H1 (cell line): ENCODE measurements around the gene SLC5A7. TPM values are rescaled to one million over a fixed set of nuclear protein-coding genes. Genes with fewer than 3 reads are reported as not detected.

Experiments
- CTCF ChIA-PET: fragments of 300-600 bp; sonication (Branson Sonifier 250); formaldehyde crosslinking; loops from one replicate; lab custom pipeline; 2021; ENCODE audit not compliant: partially characterized antibody; lab: Charles Lee
- POLR2A ChIA-PET: fragments of 300-600 bp; sonication (Branson Sonifier 250); formaldehyde crosslinking; loops from one replicate; lab custom pipeline; 2021; ENCODE audit warnings: inconsistent platforms; ENCODE audit not compliant: partially characterized antibody; lab: Charles Lee
- DNase-seq, 2 experiments: peaks; one replicate each; pipeline versions ENCODE4 v3.0.0 to v3.0.0-alpha.2; 2010 to 2022; ENCODE audit warnings: low spot score in 2 of 2, low read depth in 1 of 2, mixed read lengths in 1 of 2
- FAIRE-seq: peaks from 2 replicates; lab custom pipeline; 2011; peaks lifted over from hg19 to GRCh38; lab: Jason Lieb, UNC
- H2AFZ ChIP-seq: 2 replicates; pipeline ENCODE4 v1.8.1; 2012; ENCODE audit warnings: low read length, inconsistent platforms
- H2AK5ac ChIP-seq: 2 replicates; pipeline ENCODE4 v1.6.1; 2013; ENCODE audit warnings: low read depth, low read length
- H2BK120ac ChIP-seq: replicated peaks from 2 replicates; pipeline ENCODE3; 2013; ENCODE audit warnings: low read depth, low read length, inconsistent platforms
- H2BK12ac ChIP-seq: 2 replicates; pipeline ENCODE4 v1.6.1; 2013; ENCODE audit warnings: low read depth, low read length
- H2BK15ac ChIP-seq: 2 replicates; pipeline ENCODE4 v1.6.1; 2013; ENCODE audit warnings: low read length
- H2BK20ac ChIP-seq: 2 replicates; pipeline ENCODE4 v1.6.1; 2013; ENCODE audit warnings: low read length
- H2BK5ac ChIP-seq: 2 replicates; pipeline ENCODE4 v1.6.1; 2013; ENCODE audit warnings: low read depth, low read length
- H3K14ac ChIP-seq: 2 replicates; pipeline ENCODE4 v1.6.1; 2013; ENCODE audit warnings: inconsistent platforms; ENCODE audit not compliant: insufficient read length
- H3K18ac ChIP-seq: 2 replicates; pipeline ENCODE4 v1.6.1; 2013; ENCODE audit warnings: low read length; ENCODE audit errors: extremely low read depth
- H3K23ac ChIP-seq: 2 replicates; pipeline ENCODE4 v1.6.1; 2013; ENCODE audit warnings: inconsistent platforms; ENCODE audit not compliant: insufficient read length
- H3K23me2 ChIP-seq: 2 replicates; pipeline ENCODE4 v1.6.1; 2013; ENCODE audit warnings: low read depth, low read length
- H3K27ac ChIP-seq: 2 replicates; pipeline ENCODE4 v1.6.1; 2011; ENCODE audit warnings: low read depth, low read length, inconsistent platforms
- H3K27me3 ChIP-seq, 4 experiments: replicated peaks in 1 of 4; 1 replicate in 1 of 4; 2 replicates in 3 of 4; pipeline versions ENCODE4 v1.6.1 to v1.8.1; 2011 to 2013; ENCODE audit warnings: low read length in 3 of 4, mild to moderate bottlenecking in 3 of 4, inconsistent platforms in 2 of 4, mixed read lengths in 2 of 4, moderate library complexity in 1 of 4; ENCODE audit not compliant: control insufficient read depth in 3 of 4, insufficient read depth in 3 of 4; ENCODE audit errors: extremely low read depth in 1 of 4
- H3K36me3 ChIP-seq, 4 experiments: 2 replicates each; pipeline versions ENCODE4 v1.6.1 to v1.8.1; 2011 to 2013; ENCODE audit warnings: mild to moderate bottlenecking in 4 of 4, low read length in 3 of 4, moderate library complexity in 2 of 4, control low read depth in 1 of 4, inconsistent platforms in 1 of 4; ENCODE audit not compliant: insufficient read depth in 4 of 4, control insufficient read depth in 2 of 4
- H3K4ac ChIP-seq: replicated peaks from 2 replicates; pipeline ENCODE3; 2013; ENCODE audit warnings: low read length, low read depth, mixed read lengths, inconsistent platforms; ENCODE audit not compliant: insufficient read length
- H3K4me1 ChIP-seq, 4 experiments: replicated peaks in 1 of 4; 1 replicate in 1 of 4; 2 replicates in 3 of 4; pipeline versions ENCODE4 v1.6.1 to v1.8.1; 2011 to 2013; ENCODE audit warnings: low read length in 3 of 4, inconsistent platforms in 2 of 4, mixed read lengths in 1 of 4; ENCODE audit not compliant: insufficient read depth in 4 of 4, control insufficient read depth in 3 of 4
- H3K4me2 ChIP-seq, 2 experiments: 2 replicates each; pipeline versions ENCODE4 v1.6.1 to v1.8.1; 2011 to 2013; ENCODE audit warnings: low read depth in 2 of 2, low read length in 2 of 2, control low read depth in 1 of 2, inconsistent platforms in 1 of 2, mild to moderate bottlenecking in 1 of 2; ENCODE audit not compliant: insufficient read depth in 1 of 2
- H3K4me3 ChIP-seq, 4 experiments: fragments of 200-600, 300-600 bp in 1 of 4; sonication (generic), shearing (Covaris generic), sonication (Bioruptor Twin) in 1 of 4; 2 replicates each; pipeline versions ENCODE4 v1.5.1 to v1.8.1; 2011 to 2016; ENCODE audit warnings: low read length in 4 of 4, low read depth in 3 of 4, control low read depth in 2 of 4, inconsistent platforms in 2 of 4, mild to moderate bottlenecking in 2 of 4, mixed read lengths in 1 of 4, moderate library complexity in 1 of 4; ENCODE audit not compliant: insufficient read depth in 2 of 4; ENCODE audit errors: extremely low read depth in 1 of 4
- H3K56ac ChIP-seq: replicated peaks from 2 replicates; pipeline ENCODE3; 2013; ENCODE audit warnings: low read depth, mild to moderate bottlenecking, mixed read lengths, low read length, inconsistent platforms; ENCODE audit not compliant: insufficient read length
- H3K79me1 ChIP-seq: 2 replicates; pipeline ENCODE4 v1.6.1; 2013; ENCODE audit warnings: low read depth, low read length, control low read depth
- H3K79me2 ChIP-seq, 2 experiments: 2 replicates each; pipeline versions ENCODE4 v1.6.1 to v1.8.1; 2012 to 2013; ENCODE audit warnings: low read length in 2 of 2, mild to moderate bottlenecking in 2 of 2, inconsistent platforms in 1 of 2; ENCODE audit not compliant: insufficient read depth in 2 of 2, control insufficient read depth in 1 of 2
- H3K9ac ChIP-seq, 4 experiments: replicated peaks in 1 of 4; 1 replicate in 1 of 4; 2 replicates in 3 of 4; pipeline versions ENCODE4 v1.6.1 to v1.8.1; 2011 to 2013; ENCODE audit warnings: low read depth in 3 of 4, low read length in 3 of 4, control low read depth in 2 of 4, mild to moderate bottlenecking in 2 of 4, moderate library complexity in 2 of 4, inconsistent platforms in 1 of 4; ENCODE audit errors: extremely low read depth in 1 of 4
- H3K9me3 ChIP-seq, 2 experiments: 2 replicates each; pipeline versions ENCODE4 v1.6.1 to v1.8.1; 2012 to 2013; ENCODE audit warnings: mild to moderate bottlenecking in 2 of 2, moderate library complexity in 2 of 2, control low read depth in 1 of 2, inconsistent platforms in 1 of 2, low read depth in 1 of 2, low read length in 1 of 2, mixed read lengths in 1 of 2; ENCODE audit not compliant: insufficient read depth in 2 of 2
- H4K20me1 ChIP-seq, 2 experiments: replicated peaks in 1 of 2; 2 replicates each; pipeline versions ENCODE3 to v1.8.1; 2011 to 2013; ENCODE audit warnings: inconsistent platforms in 2 of 2, low read length in 2 of 2, mild to moderate bottlenecking in 1 of 2; ENCODE audit not compliant: insufficient read depth in 2 of 2, control insufficient read depth in 1 of 2
- H4K5ac ChIP-seq: 2 replicates; pipeline ENCODE4 v1.6.1; 2013; ENCODE audit warnings: low read length, low read depth, mixed read lengths, inconsistent platforms; ENCODE audit not compliant: insufficient read length
- H4K8ac ChIP-seq: 2 replicates; pipeline ENCODE4 v1.8.0; 2013; ENCODE audit warnings: mild to moderate bottlenecking, moderate library complexity, low read length, inconsistent platforms; ENCODE audit not compliant: insufficient read depth; ENCODE audit errors: extremely low read depth
- H4K91ac ChIP-seq: replicated peaks from 2 replicates; pipeline ENCODE3; 2013; ENCODE audit warnings: low read length, mixed read lengths, inconsistent platforms; ENCODE audit not compliant: insufficient read length
- BCL11A ChIP-seq, 2 experiments: IDR thresholded peaks; one replicate each; pipeline ENCODE4 v1.6.1; 2011; ENCODE audit warnings: low read depth in 2 of 2, low read length in 2 of 2, mild to moderate bottlenecking in 2 of 2
- CEBPB ChIP-seq: IDR thresholded peaks from 2 replicates; pipeline ENCODE4 v1.6.1; 2012; ENCODE audit warnings: low read depth, low read length
- EP300 ChIP-seq, 2 experiments: IDR thresholded peaks; 1 replicate in 1 of 2; 2 replicates in 1 of 2; pipeline ENCODE4 v1.6.1; 2011 to 2012; ENCODE audit warnings: low read depth in 2 of 2, low read length in 2 of 2, mild to moderate bottlenecking in 2 of 2, borderline replicate concordance in 1 of 2, inconsistent platforms in 1 of 2, moderate library complexity in 1 of 2
- HDAC2 ChIP-seq, 2 experiments: fragments of 300-600 bp in 1 of 2; sonication (generic) in 1 of 2; IDR thresholded peaks; 2 replicates each; pipeline ENCODE4 v1.6.1; 2011 to 2012; ENCODE audit warnings: low read depth in 2 of 2, low read length in 2 of 2, mild to moderate bottlenecking in 2 of 2, moderate library complexity in 2 of 2, borderline replicate concordance in 1 of 2, inconsistent platforms in 1 of 2
- RAD21 ChIP-seq, 2 experiments: IDR thresholded peaks in 1 of 2; conservative IDR thresholded peaks in 1 of 2; 2 replicates each; pipeline ENCODE4 v1.6.1; 2011; ENCODE audit warnings: low read depth in 2 of 2, low read length in 2 of 2, improper control_type of control experiment in 1 of 2, inconsistent platforms in 1 of 2, mild to moderate bottlenecking in 1 of 2, moderate library complexity in 1 of 2
- TAF1 ChIP-seq: IDR thresholded peaks from 2 replicates; pipeline ENCODE4 v1.6.1; 2011; ENCODE audit warnings: mild to moderate bottlenecking, low read depth, low read length
- WGBS, 2 experiments: shearing (Covaris generic) in 1 of 2; methylation state at CpG; one replicate each; pipeline versions ENCODE4 v1.1.6 to v1.1.7; 2013 to 2015; ENCODE audit warnings: low lambda C conversion rate in 2 of 2, mixed read lengths in 2 of 2, inconsistent platforms in 1 of 2, low coverage in 1 of 2, missing lambda C conversion rate in 1 of 2; ENCODE audit not compliant: insufficient replicate concordance in 2 of 2, insufficient coverage in 1 of 2, insufficient read length in 1 of 2; ENCODE audit errors: extremely low coverage in 1 of 2, missing lambda C conversion rate in 1 of 2; 5-methylcytosine and 5-hydroxymethylcytosine counted together
- long read RNA-seq, 2 experiments: library from RNA in 1 of 2; library from capped mRNA in 1 of 2; stranded (forward); transcript quantifications; one replicate each; pipeline ENCODE4 v2.0.0, GENCODE V29; 2021; ENCODE audit warnings: inconsistent platforms in 1 of 2
- polyA minus RNA-seq, 3 experiments: library from RNA; depleted of rRNA, polyadenylated mRNA; stranded (reverse); fragments of >200 nt; gene quantifications; 1 replicate in 2 of 3; 2 replicates in 1 of 3; pipeline ENCODE4 v1.2.3, GENCODE V29; 2011
- polyA plus RNA-seq, 7 experiments: library from polyadenylated mRNA; depleted of rRNA in 3 of 7; stranded (reverse) in 5 of 7; unstranded in 2 of 7; fragments of >200 nt in 5 of 7; fragments of 200-250 nt in 2 of 7; gene quantifications; 1 replicate in 5 of 7; 2 replicates in 1 of 7; 4 replicates in 1 of 7; pipeline versions ENCODE4 v1.2.1 to v1.2.3, GENCODE V29; 2011 to 2013; ENCODE audit warnings: missing spikeins in 2 of 7, mixed read lengths in 2 of 7
- total RNA-seq: library from RNA; stranded (reverse); fragmentation: NEBNext Ultra II Directional; extraction: Animal tissue kit (Norgen Biotek cat#: 25700); gene quantifications from 2 replicates; pipeline ENCODE4 v1.2.1, GENCODE V29; 2021

The SLC5A7 gene
- total RNA-seq (0.11 and 0.15 TPM in 2 replicates), polyA plus RNA-seq (2011; rRNA removed) (0.14 and 0.30 TPM in 2 replicates), polyA minus RNA-seq (2011; rRNA and poly(A)+ RNA removed) (0.35 and 1.00 TPM in 2 replicates)
- 0.04 TPM for polyA plus RNA-seq (2011; cell fraction: cytosol; rRNA removed)
- polyA plus RNA-seq (2011; cell fraction: nucleus; rRNA removed): 0.14 TPM
- 0.05 to 0.08 TPM (median 0.08 TPM) in 3 of 4 replicates, not detected in the other for polyA plus RNA-seq (2012, experiment 1 of 2)
- 0.09 TPM for polyA plus RNA-seq (2012, experiment 2 of 2)
- polyA plus RNA-seq (2013, experiment 1 of 2): 0.06 TPM
- polyA plus RNA-seq (2013, experiment 2 of 2): 0.07 TPM
- not detected for polyA minus RNA-seq (2011; cell fraction: cytosol; rRNA and poly(A)+ RNA removed)
- polyA minus RNA-seq (2011; cell fraction: nucleus; rRNA and poly(A)+ RNA removed): 1.00 TPM
- long read RNA-seq, experiment 1: 0 reads
- long read RNA-seq, experiment 2: 0 reads

GRCh38 chr2:107986278-107987217 is at the start of gene SLC5A7:
TSS of gene SLC5A7 (plus strand) at chr2:107986524. CDS start at chr2:107988156, 1,632 bp downstream.
- no peak within 1 kb of the TSS for H2BK15ac ChIP-seq
- H3K18ac ChIP-seq: no peak within 1 kb of the TSS
- H2BK120ac ChIP-seq: no peak within 1 kb of the TSS
- no peak within 1 kb of the TSS for H3K4ac ChIP-seq
- 4% methylated on average over 63 of the region's 75 CpGs; no CpG with 5 or more reads in 1 of the 2 experiments for WGBS, 2 experiments
- H3K4me1 ChIP-seq: no peaks in the 10 kb centered on the region
- H2BK20ac ChIP-seq: no peak within 1 kb of the TSS
- H4K8ac ChIP-seq: no peak within 1 kb of the TSS
- no peak within 1 kb of the TSS for H4K5ac ChIP-seq
- peak within 1 kb of the TSS; percentile 74 to 91 for H3K4me2 ChIP-seq
- H3K9me3 ChIP-seq: no peaks in the 10 kb centered on the region
- H4K20me1 ChIP-seq: no peaks in the 10 kb centered on the region
- no peak within 1 kb of the TSS for H2BK5ac ChIP-seq
- ChIA-PET CTCF (interaction anchor here (1.2 to 1.5 kb wide), 2 partner anchors 50 to 197 kb away, joined by 3 to 5 read pairs; no protein-coding TSS in a partner anchor), POLR2A (no interaction called here)
- H2BK12ac ChIP-seq: no peak within 1 kb of the TSS
- no peak within 1 kb of the TSS for H2AK5ac ChIP-seq
- no peak within 1 kb of the TSS for H3K23ac ChIP-seq
- H4K91ac ChIP-seq: no peak within 1 kb of the TSS
- no peaks in the 10 kb centered on the region for H3K36me3 ChIP-seq
- H2AFZ ChIP-seq: peak within 1 kb of the TSS; percentile 85; the same call in 1 of the 2 replicates
- H3K79me2 ChIP-seq: no peaks in the 10 kb centered on the region
- no peak for FAIRE-seq
- peaks cover 3% of the 10 kb centered on the region; the same call in 1 of the 2 replicates for H3K23me2 ChIP-seq
- H3K14ac ChIP-seq: no peak within 1 kb of the TSS
- no peaks in the 10 kb centered on the region for H3K79me1 ChIP-seq
- H3K27ac ChIP-seq: no peak within 1 kb of the TSS
- DNase-seq: peak; percentile 7 to 71
- H3K56ac ChIP-seq: no peak within 1 kb of the TSS
- no peak within 1 kb of the TSS; a peak in 1 of 7 replicates for H3K9ac ChIP-seq
- peaks cover 0 to 20% (median 11%) of the 10 kb centered on the region in 4 experiments; a peak in 6 of 7 replicates for H3K27me3 ChIP-seq
- H3K4me3 ChIP-seq: peak within 1 kb of the TSS; percentile 45 to 74 (median 57)
- TF ChIP-seq TAF1 (0 out of 2 replicates have a peak, but pooled peaks have one; percentile 19), BCL11A (IDR thresholded peaks at IDR 0.05; ENCODE audit: low read depth in 2 of 2, low read length in 2 of 2) (no peak), HDAC2 (IDR thresholded peaks at IDR 0.05; ENCODE audit: borderline replicate concordance in 1 of 2, low read depth in 2 of 2, low read length in 2 of 2) (no peak), CEBPB (no peak), EP300 (IDR thresholded peaks at IDR 0.05; ENCODE audit: borderline replicate concordance in 1 of 2, low read depth in 2 of 2, low read length in 2 of 2) (no peak), RAD21 (IDR thresholded peaks at IDR 0.05 in 1 of 2, conservative IDR thresholded peaks at IDR 0.05 in 1 of 2; ENCODE audit: low read depth in 2 of 2, low read length in 2 of 2) (no peak)
